ENCODE results near the gene MRPL21. TPM values are rescaled to one million over a fixed set of nuclear protein-coding genes. Genes with fewer than 3 reads are reported as not detected.

The MRPL21 gene
- total and polyA plus RNA-seq, 2 of the 8 experiments (the other 6 are each of a cell fraction or from before 2014, with no cell fraction given): 102 to 107 TPM

DNA sequence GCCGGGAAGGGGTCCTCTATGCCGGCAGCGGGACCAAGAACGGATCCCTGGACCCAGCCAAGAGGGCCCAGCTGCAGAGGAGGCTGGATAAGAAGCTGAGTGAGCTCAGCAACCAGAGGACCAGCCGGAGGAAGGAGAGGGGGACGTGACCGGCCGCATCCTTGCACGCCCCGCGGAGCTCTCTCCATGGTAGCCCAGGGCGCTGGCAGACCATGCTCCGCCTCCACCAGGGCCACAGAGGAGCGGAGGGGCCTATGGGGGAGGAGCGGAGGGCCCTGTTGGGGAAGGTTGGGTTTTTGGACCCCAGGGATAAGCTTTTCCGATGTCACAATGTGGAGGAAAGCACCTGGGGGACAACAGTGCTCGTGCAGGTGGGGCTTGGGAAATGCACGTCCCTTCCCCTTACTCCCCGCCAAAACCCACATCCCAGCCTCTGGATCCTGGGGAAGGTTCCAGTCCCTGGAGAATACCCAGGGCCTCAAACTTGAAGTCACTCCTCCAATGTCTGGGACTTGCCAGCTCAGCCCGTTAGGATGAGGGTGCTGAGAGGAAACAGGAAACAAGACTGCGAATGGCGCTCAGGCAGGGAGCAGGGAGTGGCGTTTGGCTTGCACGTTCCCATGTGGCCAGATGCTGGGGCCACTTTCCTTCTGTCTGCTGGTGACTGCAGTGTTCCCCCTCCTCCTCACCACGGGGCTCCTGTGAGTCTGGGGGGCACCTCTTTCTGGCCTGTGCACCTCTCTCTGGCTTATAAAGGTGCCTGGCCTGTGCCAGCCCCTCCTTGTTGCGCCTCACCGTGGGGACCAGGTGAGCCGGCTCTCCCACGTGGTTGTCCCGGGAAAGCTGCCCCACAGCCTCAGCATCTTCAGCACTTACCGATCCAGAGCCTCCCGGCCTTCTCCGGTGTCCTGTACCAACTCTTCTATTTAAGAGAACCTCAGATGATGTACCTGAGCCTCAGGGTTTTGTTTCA is 36.2 kb upstream of the MRPL21 start:
- Histone ChIP-seq H3K27ac (ENCODE audit: low read depth, low read length) (no peak overlapping the region), H4K20me1 (replicated peaks in 1 of 2; ENCODE audit: control insufficient read depth in 1 of 2, insufficient read depth in 2 of 2, low read length in 2 of 2) (peaks cover 0 to 4% of the 10 kb centered on the region in 2 experiments), H3K14ac (ENCODE audit: insufficient read length) (no peak overlapping the region), H3K23ac (ENCODE audit: insufficient read length) (no peak overlapping the region), H3K18ac (ENCODE audit: extremely low read depth, low read length) (no peak overlapping the region), H3K23me2 (ENCODE audit: low read depth, low read length) (no peaks in the 10 kb centered on the region), H3K27me3 (replicated peaks in 1 of 4; ENCODE audit: control insufficient read depth in 3 of 4, extremely low read depth in 1 of 4, insufficient read depth in 3 of 4, low read length in 3 of 4) (no peaks in the 10 kb centered on the region), H2BK120ac (replicated peaks; ENCODE audit: low read depth, low read length) (no peak overlapping the region), H3K4me1 (replicated peaks in 1 of 4; ENCODE audit: control insufficient read depth in 3 of 4, insufficient read depth in 4 of 4, low read length in 3 of 4) (no peaks in the 10 kb centered on the region), H2AK5ac (ENCODE audit: low read depth, low read length) (no peak overlapping the region), H3K9me3 (ENCODE audit: insufficient read depth in 2 of 2, low read depth in 1 of 2, low read length in 1 of 2) (no peaks in the 10 kb centered on the region), H2BK15ac (ENCODE audit: low read length) (no peak overlapping the region), H3K4me2 (ENCODE audit: insufficient read depth in 1 of 2, low read depth in 2 of 2, low read length in 2 of 2) (no peak overlapping the region), H4K5ac (ENCODE audit: insufficient read length, low read depth, low read length) (no peak overlapping the region), H3K9ac (replicated peaks in 1 of 4; ENCODE audit: extremely low read depth in 1 of 4, low read depth in 3 of 4, low read length in 3 of 4) (no peak overlapping the region), H3K4me3 (ENCODE audit: extremely low read depth in 1 of 4, insufficient read depth in 2 of 4, low read depth in 3 of 4, low read length in 4 of 4) (no peak overlapping the region), H2BK12ac (ENCODE audit: low read depth, low read length) (no peak overlapping the region), H3K79me2 (ENCODE audit: control insufficient read depth in 1 of 2, insufficient read depth in 2 of 2, low read length in 2 of 2) (no peaks in the 10 kb centered on the region), H4K91ac (replicated peaks; ENCODE audit: insufficient read length, low read length) (no peak overlapping the region), H3K79me1 (ENCODE audit: low read depth, low read length) (no peaks in the 10 kb centered on the region), H3K36me3 (ENCODE audit: control insufficient read depth in 2 of 4, insufficient read depth in 4 of 4, low read length in 3 of 4) (peaks cover 4 to 21% (median 11%) of the 10 kb centered on the region in 4 experiments; a peak in 5 of 8 replicates), H4K8ac (ENCODE audit: extremely low read depth, insufficient read depth, low read length) (no peak overlapping the region), H3K4ac (replicated peaks; ENCODE audit: insufficient read length, low read depth, low read length) (no peak overlapping the region), H2BK5ac (ENCODE audit: low read depth, low read length) (no peak overlapping the region), H2AFZ (ENCODE audit: low read length) (no peak overlapping the region), H3K56ac (replicated peaks; ENCODE audit: insufficient read length, low read depth, low read length) (no peak overlapping the region), H2BK20ac (ENCODE audit: low read length) (no peak overlapping the region)
- FAIRE-seq: no peak
- POLR2A ChIA-PET (ENCODE audit: partially characterized antibody): interaction anchor here (0.8 to 1.2 kb wide), 3 partner anchors 36 to 161 kb away, joined by 3 to 4 read pairs (median 3); partner anchors contain the start of genes IGHMBP2 and MRPL21
- TF ChIP-seq MAFK (IDR thresholded peaks at IDR 0.05; ENCODE audit: low read depth, low read length) (no peak), TEAD4 (IDR thresholded peaks at IDR 0.05; ENCODE audit: low read depth, low read length) (no peak), JUN (IDR thresholded peaks at IDR 0.05; ENCODE audit: low read depth, low read length) (no peak), SIRT6 (IDR thresholded peaks at IDR 0.05; ENCODE audit: low read length) (no peak), PHF8 (conservative IDR thresholded peaks at IDR 0.05; ENCODE audit: low read depth, low read length) (no peak), BRCA1 (IDR thresholded peaks at IDR 0.05; ENCODE audit: low read depth, low read length) (no peak), EGR1 (IDR thresholded peaks at IDR 0.05; ENCODE audit: borderline replicate concordance, low read depth, low read length) (no peak), ASH2L (IDR thresholded peaks at IDR 0.05; ENCODE audit: low read length) (no peak), CHD1 (IDR thresholded peaks at IDR 0.05; ENCODE audit: low read depth, low read length) (no peak), KDM5A (IDR thresholded peaks at IDR 0.05; ENCODE audit: low read length) (no peak)
- CTCF ChIA-PET (ENCODE audit: partially characterized antibody): interaction anchor here (0.7 to 3.0 kb wide), 4 partner anchors 10 to 13 kb away, joined by 3 to 14 read pairs (median 6); no protein-coding TSS in a partner anchor
- DNase-seq (ENCODE audit: low read depth in 1 of 2, low spot score in 2 of 2): no peak
- 83% methylated on average over 29 of the region's 33 CpGs; no CpG with 5 or more reads in 1 of the 2 experiments for WGBS, 2 experiments (ENCODE audit: extremely low coverage in 1 of 2, insufficient coverage in 1 of 2, insufficient read length in 1 of 2, insufficient replicate concordance in 2 of 2, low coverage in 1 of 2, low lambda C conversion rate in 2 of 2, missing lambda C conversion rate in 1 of 2)
